ENCODE measurements around the gene CDC42EP4.

CDC42EP4 gene, protein sequence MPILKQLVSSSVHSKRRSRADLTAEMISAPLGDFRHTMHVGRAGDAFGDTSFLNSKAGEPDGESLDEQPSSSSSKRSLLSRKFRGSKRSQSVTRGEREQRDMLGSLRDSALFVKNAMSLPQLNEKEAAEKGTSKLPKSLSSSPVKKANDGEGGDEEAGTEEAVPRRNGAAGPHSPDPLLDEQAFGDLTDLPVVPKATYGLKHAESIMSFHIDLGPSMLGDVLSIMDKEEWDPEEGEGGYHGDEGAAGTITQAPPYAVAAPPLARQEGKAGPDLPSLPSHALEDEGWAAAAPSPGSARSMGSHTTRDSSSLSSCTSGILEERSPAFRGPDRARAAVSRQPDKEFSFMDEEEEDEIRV

DNA sequence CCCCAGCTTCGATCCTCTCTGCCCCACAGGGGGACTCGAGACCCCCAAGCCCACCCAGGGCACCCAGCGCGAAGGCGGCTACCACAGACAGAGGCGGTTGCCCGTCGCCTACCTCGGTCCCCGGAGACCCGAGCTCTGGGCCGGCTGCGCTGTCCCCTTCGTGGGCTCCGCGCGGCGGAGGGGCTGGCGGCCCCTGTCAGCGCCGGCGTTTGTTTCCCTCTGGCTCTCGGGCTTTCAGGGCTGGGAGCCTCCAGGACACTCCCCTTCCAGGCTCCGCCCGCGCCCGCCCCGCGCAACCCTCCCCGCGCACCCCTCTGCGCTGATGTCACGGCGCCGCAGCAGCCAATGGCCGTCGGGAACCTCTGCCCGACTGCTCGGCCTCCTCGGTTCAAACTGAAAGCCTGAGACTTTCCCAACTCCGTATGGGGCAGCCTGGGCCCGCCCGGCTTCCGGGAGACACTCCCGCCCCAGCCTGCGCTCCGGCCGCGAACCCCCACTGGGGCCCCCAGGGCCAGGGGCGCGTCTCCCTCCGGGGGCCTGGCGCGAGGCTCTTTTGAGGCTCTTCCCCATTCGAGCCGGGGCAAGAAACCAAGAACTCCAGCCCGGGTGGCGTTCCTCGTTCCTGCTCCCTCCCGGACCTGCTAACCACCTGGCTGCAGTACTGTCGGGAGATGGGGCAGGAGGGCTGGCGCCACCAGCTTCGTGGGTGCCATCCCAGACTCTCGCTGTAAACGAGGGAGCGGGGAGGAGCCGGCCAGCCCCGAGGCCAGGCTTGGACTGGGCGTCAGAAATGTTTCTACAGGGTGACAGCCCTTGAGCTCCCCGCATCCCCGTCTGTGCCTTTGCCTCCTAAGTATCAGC lies at the start of gene CDC42EP4:
Gene CDC42EP4, minus strand, starts transcription at position 221 of the 861 bp plus-strand sequence. CDS start 25,501 bp downstream, outside the sequence.
- Histone ChIP-seq H3K36me3 (replicated peaks; ENCODE audit: insufficient read depth, low read length) (no peaks in the 10 kb centered on the region), H3F3A (ENCODE audit: insufficient read depth, low read length) (peaks cover 5% of the 10 kb centered on the region; the same call in 1 of the 2 replicates), H3K9me2 (replicated peaks; ENCODE audit: insufficient read depth, low read length) (no peaks in the 10 kb centered on the region), H3K4me1 (ENCODE audit: low read length) (peaks cover 4% of the 10 kb centered on the region; the same call in 1 of the 2 replicates), H3K9ac (ENCODE audit: low read length) (peak within 1 kb of the TSS; percentile 74), H3K27me3 (replicated peaks; ENCODE audit: insufficient read depth, low read length) (peaks cover 6% of the 10 kb centered on the region; the same call in 1 of the 2 replicates), H3K9me3 (replicated peaks; ENCODE audit: insufficient read depth, low read length) (no peaks in the 10 kb centered on the region), H3K79me2 (ENCODE audit: low read length) (peaks cover 9% of the 10 kb centered on the region), H4K20me1 (ENCODE audit: insufficient read depth, low read length) (no peaks in the 10 kb centered on the region), H3K27ac (ENCODE audit: low read length) (peak within 1 kb of the TSS; percentile 32; the same call in 1 of the 2 replicates), H3K4me2 (ENCODE audit: low read depth, low read length) (peak within 1 kb of the TSS; percentile 85), H2AFZ (ENCODE audit: low read length) (peak within 1 kb of the TSS; percentile 96), H3K4me3 (ENCODE audit: low read length) (peak within 1 kb of the TSS; percentile 88)
- DNase-seq = peak; percentile 89
- TF ChIP-seq EZH2 (optimal IDR thresholded peaks at IDR 0.05; ENCODE audit: low read depth, low read length) = no peak
- TF ChIP-seq EZH2phosphoT487 (IDR thresholded peaks at IDR 0.05; ENCODE audit: low read length) = no peak
- TF ChIP-seq, protein P1, sequence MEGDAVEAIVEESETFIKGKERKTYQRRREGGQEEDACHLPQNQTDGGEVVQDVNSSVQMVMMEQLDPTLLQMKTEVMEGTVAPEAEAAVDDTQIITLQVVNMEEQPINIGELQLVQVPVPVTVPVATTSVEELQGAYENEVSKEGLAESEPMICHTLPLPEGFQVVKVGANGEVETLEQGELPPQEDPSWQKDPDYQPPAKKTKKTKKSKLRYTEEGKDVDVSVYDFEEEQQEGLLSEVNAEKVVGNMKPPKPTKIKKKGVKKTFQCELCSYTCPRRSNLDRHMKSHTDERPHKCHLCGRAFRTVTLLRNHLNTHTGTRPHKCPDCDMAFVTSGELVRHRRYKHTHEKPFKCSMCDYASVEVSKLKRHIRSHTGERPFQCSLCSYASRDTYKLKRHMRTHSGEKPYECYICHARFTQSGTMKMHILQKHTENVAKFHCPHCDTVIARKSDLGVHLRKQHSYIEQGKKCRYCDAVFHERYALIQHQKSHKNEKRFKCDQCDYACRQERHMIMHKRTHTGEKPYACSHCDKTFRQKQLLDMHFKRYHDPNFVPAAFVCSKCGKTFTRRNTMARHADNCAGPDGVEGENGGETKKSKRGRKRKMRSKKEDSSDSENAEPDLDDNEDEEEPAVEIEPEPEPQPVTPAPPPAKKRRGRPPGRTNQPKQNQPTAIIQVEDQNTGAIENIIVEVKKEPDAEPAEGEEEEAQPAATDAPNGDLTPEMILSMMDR (IDR thresholded peaks at IDR 0.05; ENCODE audit: low read length) = no peak

DNA sequence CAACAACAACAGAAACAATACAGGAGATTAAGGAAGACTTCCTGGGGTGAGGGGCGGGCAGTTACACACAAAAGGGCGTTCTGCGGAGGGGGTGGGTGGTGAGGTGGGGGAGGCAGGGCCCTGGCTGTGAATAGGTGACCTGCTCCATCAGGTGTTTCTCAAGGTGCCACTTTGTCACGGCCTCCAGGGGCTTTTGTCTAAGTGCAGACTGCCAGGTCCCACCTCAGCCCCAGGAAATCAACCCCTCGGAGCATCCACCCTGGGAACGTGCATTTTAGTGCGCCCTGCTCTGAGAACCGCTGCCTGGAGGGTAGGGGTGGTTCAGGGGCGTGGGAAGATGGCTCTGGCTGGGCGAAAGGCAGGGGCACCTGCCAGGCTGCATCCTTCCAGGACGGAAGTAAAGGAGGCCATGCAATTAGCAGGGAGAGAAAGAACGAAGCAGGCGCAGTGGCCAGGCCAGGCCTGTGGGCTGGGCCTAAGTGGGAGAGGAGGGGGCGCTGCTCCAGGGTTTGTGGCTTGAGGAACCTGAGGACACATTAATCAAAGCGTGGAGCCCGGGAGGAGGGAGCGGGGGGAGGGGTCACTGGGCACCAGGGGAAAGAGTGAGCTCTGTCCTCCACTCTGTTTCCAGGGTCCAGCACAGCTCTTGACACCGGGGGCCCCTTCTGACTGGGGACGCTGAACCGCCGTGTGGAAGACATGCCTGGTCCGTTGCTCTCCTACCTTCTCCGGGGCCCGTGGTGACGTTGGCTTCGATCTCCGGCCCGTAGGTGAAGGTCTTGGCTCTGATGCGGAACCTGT lies 49.4 kb upstream of the CDC42EP4 start:
- Histone ChIP-seq H3K9ac (ENCODE audit: low read length) (no peak overlapping the region), H3K27ac (ENCODE audit: low read length) (no peak overlapping the region), H3K9me2 (replicated peaks; ENCODE audit: insufficient read depth, low read length) (no peaks in the 10 kb centered on the region), H3K4me1 (ENCODE audit: low read length) (no peaks in the 10 kb centered on the region), H2AFZ (ENCODE audit: low read length) (no peak overlapping the region), H4K20me1 (ENCODE audit: insufficient read depth, low read length) (no peaks in the 10 kb centered on the region), H3K4me2 (ENCODE audit: low read depth, low read length) (no peak overlapping the region), H3F3A (ENCODE audit: insufficient read depth, low read length) (no peaks in the 10 kb centered on the region), H3K79me2 (ENCODE audit: low read length) (no peaks in the 10 kb centered on the region), H3K9me3 (replicated peaks; ENCODE audit: insufficient read depth, low read length) (no peaks in the 10 kb centered on the region), H3K27me3 (replicated peaks; ENCODE audit: insufficient read depth, low read length) (peaks cover 78% of the 10 kb centered on the region), H3K4me3 (ENCODE audit: low read length) (no peak overlapping the region), H3K36me3 (replicated peaks; ENCODE audit: insufficient read depth, low read length) (no peaks in the 10 kb centered on the region)
- TF ChIP-seq, protein P1 (IDR thresholded peaks at IDR 0.05; ENCODE audit: low read length) = no peak
- no peak for DNase-seq

DNA sequence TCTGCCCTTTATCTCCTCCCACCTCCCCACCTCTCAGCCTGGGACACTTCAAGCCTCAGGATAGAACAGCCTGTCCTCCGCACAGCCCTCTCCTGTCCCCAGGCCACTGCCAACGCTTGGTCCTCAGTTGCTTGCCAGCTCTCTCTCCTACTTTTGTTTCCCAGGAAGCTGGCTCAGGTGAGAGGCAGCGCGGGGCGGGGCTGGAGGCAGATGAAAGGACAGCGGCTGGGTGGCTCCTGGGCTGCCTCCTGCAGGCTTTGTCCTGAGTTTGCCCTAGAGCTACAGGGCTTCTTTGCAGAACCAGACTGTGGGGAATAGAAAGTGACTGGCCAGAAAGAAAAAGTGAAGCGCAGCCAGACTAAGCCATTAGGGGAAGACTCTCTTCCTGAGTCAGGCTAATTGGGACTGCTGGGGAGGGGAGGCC lies 48.2 kb upstream of the CDC42EP4 start:
- DNase-seq = no peak
- H2AFZ ChIP-seq (ENCODE audit: low read length) = no peak overlapping the region
- H3K79me2 ChIP-seq (ENCODE audit: low read length) = no peaks in the 10 kb centered on the region
- H3F3A ChIP-seq (ENCODE audit: insufficient read depth, low read length) = no peaks in the 10 kb centered on the region
- H3K4me3 ChIP-seq (ENCODE audit: low read length) = no peak overlapping the region
- peaks cover 69% of the 10 kb centered on the region for H3K27me3 ChIP-seq (replicated peaks; ENCODE audit: insufficient read depth, low read length)
- H3K9me3 ChIP-seq (replicated peaks; ENCODE audit: insufficient read depth, low read length) = no peaks in the 10 kb centered on the region
- H4K20me1 ChIP-seq (ENCODE audit: insufficient read depth, low read length) = no peaks in the 10 kb centered on the region
- no peak overlapping the region for H3K4me2 ChIP-seq (ENCODE audit: low read depth, low read length)
- H3K9me2 ChIP-seq (replicated peaks; ENCODE audit: insufficient read depth, low read length) = no peaks in the 10 kb centered on the region
- TF ChIP-seq, protein P1 (IDR thresholded peaks at IDR 0.05; ENCODE audit: low read length) = no peak
- no peak for TF ChIP-seq EZH2 (optimal IDR thresholded peaks at IDR 0.05; ENCODE audit: low read depth, low read length)
- TF ChIP-seq EZH2phosphoT487 (IDR thresholded peaks at IDR 0.05; ENCODE audit: low read length) = no peak
- no peak overlapping the region for H3K27ac ChIP-seq (ENCODE audit: low read length)
- H3K9ac ChIP-seq (ENCODE audit: low read length) = no peak overlapping the region
- H3K4me1 ChIP-seq (ENCODE audit: low read length) = no peaks in the 10 kb centered on the region
- no peaks in the 10 kb centered on the region for H3K36me3 ChIP-seq (replicated peaks; ENCODE audit: insufficient read depth, low read length)

All from MM.1S (cell line).